PC-9 (cell line): ENCODE data around the gene PSMB5.

Source experiments
- EZH2 ChIP-seq: fragments of 200-600 bp; sonication (generic); IDR thresholded peaks from 2 replicates; pipeline ENCODE4 v1.8.0; 2017; ENCODE audit warnings: antibody characterized with exemption, low read depth
- TF ChIP-seq, protein P1 (sequence below): fragments of 200-600 bp; sonication (generic); conservative IDR thresholded peaks from 2 replicates; pipeline ENCODE4 v1.6.1; 2017; ENCODE audit warnings: mixed run types, antibody characterized with exemption, mild to moderate bottlenecking, moderate library complexity

GRCh38 chr14:23074906-23075305 is 40.2 kb upstream of the PSMB5 start:
- TF ChIP-seq, protein P1, sequence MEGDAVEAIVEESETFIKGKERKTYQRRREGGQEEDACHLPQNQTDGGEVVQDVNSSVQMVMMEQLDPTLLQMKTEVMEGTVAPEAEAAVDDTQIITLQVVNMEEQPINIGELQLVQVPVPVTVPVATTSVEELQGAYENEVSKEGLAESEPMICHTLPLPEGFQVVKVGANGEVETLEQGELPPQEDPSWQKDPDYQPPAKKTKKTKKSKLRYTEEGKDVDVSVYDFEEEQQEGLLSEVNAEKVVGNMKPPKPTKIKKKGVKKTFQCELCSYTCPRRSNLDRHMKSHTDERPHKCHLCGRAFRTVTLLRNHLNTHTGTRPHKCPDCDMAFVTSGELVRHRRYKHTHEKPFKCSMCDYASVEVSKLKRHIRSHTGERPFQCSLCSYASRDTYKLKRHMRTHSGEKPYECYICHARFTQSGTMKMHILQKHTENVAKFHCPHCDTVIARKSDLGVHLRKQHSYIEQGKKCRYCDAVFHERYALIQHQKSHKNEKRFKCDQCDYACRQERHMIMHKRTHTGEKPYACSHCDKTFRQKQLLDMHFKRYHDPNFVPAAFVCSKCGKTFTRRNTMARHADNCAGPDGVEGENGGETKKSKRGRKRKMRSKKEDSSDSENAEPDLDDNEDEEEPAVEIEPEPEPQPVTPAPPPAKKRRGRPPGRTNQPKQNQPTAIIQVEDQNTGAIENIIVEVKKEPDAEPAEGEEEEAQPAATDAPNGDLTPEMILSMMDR, result no peak
- no peak for TF ChIP-seq EZH2
